HG02642 (cell line): ENCODE data around the gene JAM2.
"Not testable (repeated sequence)": the region's sequence is repeated elsewhere in the genome, so short reads cannot be mapped to it uniquely, and the experiment has no call there.

ENCODE experiments used
- ATAC-seq: cut with Tn5 transposase; IDR thresholded peaks from one replicate; pipeline ENCODE4 v1.9.1; 2021; ENCODE audit warnings: mild to moderate bottlenecking; ENCODE audit not compliant: unreplicated experiment, poor library complexity

JAM2 gene

GRCh38 chr21:25640943-25641292, 1.9 kb downstream of the JAM2 start:
- ATAC-seq, result no peak

- ATAC-seq, result no peak
Observed at GRCh38 chr21:25643486-25643885, 4.4 kb downstream of the JAM2 start.

GRCh38 chr21:25646474-25646873, 7.4 kb downstream of the JAM2 start:
- no peak for ATAC-seq

- ATAC-seq, result no peak
Observed at GRCh38 chr21:25647647-25648046, 8.6 kb downstream of the JAM2 start.

GRCh38 chr21:25649146-25649545, 10.1 kb downstream of the JAM2 start:
- no peak for ATAC-seq

- no peak for ATAC-seq
Observed at GRCh38 chr21:25656412-25656811, 17.4 kb downstream of the JAM2 start.

GRCh38 chr21:25657140-25657539, 18.1 kb downstream of the JAM2 start:
- no peak for ATAC-seq

- ATAC-seq, result no peak
Observed at GRCh38 chr21:25658427-25659035, 19.5 kb downstream of the JAM2 start.

- no peak for ATAC-seq
Observed at GRCh38 chr21:25660233-25660632, 21.2 kb downstream of the JAM2 start.

GRCh38 chr21:25664491-25664931, 25.5 kb downstream of the JAM2 start:
- no peak for ATAC-seq

- no peak for ATAC-seq
Observed at GRCh38 chr21:25670726-25671125, 31.7 kb downstream of the JAM2 start.

- no peak for ATAC-seq
Observed at GRCh38 chr21:25676451-25676850, 37.4 kb downstream of the JAM2 start.

- no peak for ATAC-seq
Observed at GRCh38 chr21:25682382-25682781, 43.3 kb downstream of the JAM2 start.

- no peak for ATAC-seq
Observed at GRCh38 chr21:25687787-25688186, 48.7 kb downstream of the JAM2 start.

GRCh38 chr21:25688275-25689155, 49.5 kb downstream of the JAM2 start:
- ATAC-seq, result no peak

GRCh38 chr21:25689226-25689625, 50.2 kb downstream of the JAM2 start:
- ATAC-seq, result no peak

- no peak for ATAC-seq
Observed at GRCh38 chr21:25691976-25692375, 52.9 kb downstream of the JAM2 start.

GRCh38 chr21:25695461-25695860, 56.4 kb downstream of the JAM2 start:
- not testable (repeated sequence) for ATAC-seq

GRCh38 chr21:25700741-25701140, 61.7 kb downstream of the JAM2 start:
- no peak for ATAC-seq

- ATAC-seq, result no peak
Observed at GRCh38 chr21:25701529-25701928, 62.5 kb downstream of the JAM2 start.

- peak; percentile 44 for ATAC-seq
Observed at GRCh38 chr21:25708467-25709065, 69.5 kb downstream of the JAM2 start.
